B cell (primary cell): ENCODE data around the gene STX8. TPM values are rescaled to one million over a fixed set of nuclear protein-coding genes. Genes with fewer than 3 reads are reported as not detected.

Source experiments
- ATAC-seq: fragments of 200-7000 bp; cut with Tn5 transposase; one replicate; pipeline ENCODE4 v1.10.0; 2021; ENCODE audit warnings: low read depth, mild to moderate bottlenecking, moderate number of reproducible peaks, moderate library complexity
- CTCF ChIA-PET: fragments of 350-600 bp; sonication (Branson Sonifier 250); formaldehyde crosslinking; loops from one replicate; lab custom pipeline; 2021; ENCODE audit warnings: antibody characterized with exemption, inconsistent platforms; lab: Charles Lee
- POLR2A ChIA-PET: fragments of 350-600 bp; sonication (Branson Sonifier 250); formaldehyde crosslinking; loops from one replicate; lab custom pipeline; 2021; ENCODE audit warnings: antibody characterized with exemption; lab: Charles Lee
- DNase-seq: peaks from one replicate; pipeline ENCODE4 v3.0.0; 2013
- H2AFZ ChIP-seq: 2 replicates; pipeline ENCODE4 v1.6.1; 2012; ENCODE audit warnings: mild to moderate bottlenecking, low read depth, low read length; ENCODE audit not compliant: insufficient read depth, poor library complexity, severe bottlenecking
- H3K27ac ChIP-seq, 2 donors: 1 replicate in 1 of 2; 2 replicates in 1 of 2; pipeline ENCODE4 v1.5.1; 2012 to 2013; ENCODE audit warnings: low read length in 2 of 2, mild to moderate bottlenecking in 2 of 2, moderate library complexity in 1 of 2
- H3K27me3 ChIP-seq, 4 experiments: fragments of 200-600 bp in 1 of 4; sonication (generic) in 1 of 4; replicated peaks in 1 of 4; 1 replicate in 2 of 4; 2 replicates in 2 of 4; pipeline versions ENCODE4 v1.6.1 to v1.7.0; 2013 to 2016; ENCODE audit warnings: low read length in 3 of 4, mild to moderate bottlenecking in 2 of 4, mixed read lengths in 1 of 4, moderate library complexity in 1 of 4; ENCODE audit not compliant: insufficient read depth in 4 of 4, control insufficient read depth in 3 of 4; ENCODE audit errors: control extremely low read depth in 1 of 4
- H3K36me3 ChIP-seq, 2 experiments: replicated peaks in 1 of 2; 1 replicate in 1 of 2; 2 replicates in 1 of 2; pipeline versions ENCODE4 v1.6.1 to v1.7.1; 2013; ENCODE audit warnings: low read length in 1 of 2; ENCODE audit not compliant: insufficient read depth in 2 of 2, control insufficient read depth in 1 of 2; ENCODE audit errors: control extremely low read depth in 1 of 2, extremely low read depth in 1 of 2
- H3K4me1 ChIP-seq, 2 donors: fragments of 200-600 bp in 1 of 2; sonication (generic) in 1 of 2; 1 replicate in 1 of 2; 2 replicates in 1 of 2; pipeline versions ENCODE4 v1.5.1 to v1.6.1; 2013 to 2017; ENCODE audit warnings: low read length in 2 of 2; ENCODE audit not compliant: control insufficient read depth in 2 of 2, insufficient read depth in 2 of 2
- H3K4me2 ChIP-seq: replicated peaks from 2 replicates; pipeline ENCODE3; 2012; ENCODE audit warnings: mild to moderate bottlenecking, low read depth, low read length; ENCODE audit not compliant: poor library complexity, severe bottlenecking
- H3K4me3 ChIP-seq, 5 experiments: fragments of 200-600 bp in 1 of 5; sonication (generic) in 1 of 5; 1 replicate in 3 of 5; 2 replicates in 2 of 5; pipeline versions ENCODE4 v1.5.1 to v1.7.0; 2011 to 2016; ENCODE audit warnings: low read length in 4 of 5, mild to moderate bottlenecking in 4 of 5, low read depth in 2 of 5, control low read depth in 1 of 5, moderate library complexity in 1 of 5; ENCODE audit not compliant: insufficient read depth in 1 of 5; ENCODE audit errors: control extremely low read depth in 1 of 5, extremely low read depth in 1 of 5
- H3K79me2 ChIP-seq: fragments of 200-600 bp; sonication (generic); one replicate; pipeline ENCODE4 v1.6.0; 2016; ENCODE audit warnings: low read length; ENCODE audit not compliant: control insufficient read depth, insufficient read depth
- H3K9ac ChIP-seq: fragments of 200-600 bp; sonication (generic); 2 replicates; pipeline ENCODE4 v1.6.1; 2017; ENCODE audit warnings: mild to moderate bottlenecking, low read length, moderate library complexity
- H3K9me3 ChIP-seq, 3 donors: one replicate each; pipeline versions ENCODE4 v1.6.1 to v1.7.1; 2013; ENCODE audit warnings: low read length in 2 of 3; ENCODE audit not compliant: control insufficient read depth in 2 of 3, insufficient read depth in 1 of 3; ENCODE audit errors: control extremely low read depth in 1 of 3
- H4K20me1 ChIP-seq: 2 replicates; pipeline ENCODE4 v1.6.0; 2012; ENCODE audit warnings: mild to moderate bottlenecking, low read length; ENCODE audit not compliant: insufficient read depth, control insufficient read depth, poor library complexity, severe bottlenecking
- H3K27ac Mint-ChIP-seq: one replicate; pipeline ENCODE4 v1.8.0; 2021; ENCODE audit warnings: mixed read lengths
- H3K27me3 Mint-ChIP-seq: one replicate; pipeline ENCODE4 v1.8.0; 2021; ENCODE audit warnings: mixed read lengths
- H3K4me1 Mint-ChIP-seq: one replicate; pipeline ENCODE4 v1.8.0; 2021; ENCODE audit warnings: mixed read lengths
- H3K4me3 Mint-ChIP-seq: one replicate; pipeline ENCODE4 v1.8.0; 2021; ENCODE audit warnings: mixed read lengths
- H3K9me3 Mint-ChIP-seq: one replicate; pipeline ENCODE4 v1.8.0; 2022; ENCODE audit warnings: mixed read lengths; ENCODE audit not compliant: insufficient read depth
- CTCF ChIP-seq: fragments of 200-600 bp; IDR thresholded peaks from one replicate; pipeline ENCODE4 v1.8.0; 2022; ENCODE audit warnings: antibody characterized with exemption, mild to moderate bottlenecking
- EZH2 ChIP-seq: IDR thresholded peaks from 2 replicates; pipeline ENCODE4 v1.6.1; 2012; ENCODE audit warnings: borderline replicate concordance, low read depth, mild to moderate bottlenecking, moderate library complexity, low read length; ENCODE audit not compliant: insufficient read depth, poor library complexity, severe bottlenecking
- WGBS: methylation state at CpG from one replicate; pipeline ENCODE4 v1.1.5; 2013; ENCODE audit warnings: missing lambda C conversion rate; ENCODE audit not compliant: insufficient coverage; 5-methylcytosine and 5-hydroxymethylcytosine counted together
- intact Hi-C: fragments of 100-400 bp; cut with micrococcal nuclease; formaldehyde crosslinking; loops from one replicate; pipeline ENCODE4 v1.10.0; 2022
- polyA plus RNA-seq: library from polyadenylated mRNA; depleted of rRNA; stranded (reverse); fragments of >200 nt; gene quantifications from 2 replicates; pipeline ENCODE4 v1.2.3, GENCODE V29; 2012
- total RNA-seq, 2 donors: library from RNA; stranded (reverse); fragments of 120-200 nt in 1 of 2; gene quantifications; 1 replicate in 1 of 2; 2 replicates in 1 of 2; pipeline versions ENCODE4 v1.2.3 to v1.2.4, GENCODE V29; 2013 to 2022

The STX8 gene
- total and polyA plus RNA-seq, 2 donors (not counting 1 experiment from before 2014, with no cell fraction given) = 35.8 to 61.5 TPM

GRCh38 chr17:9431620-9432019, 144.0 kb downstream of the STX8 start:
- H3K4me1 ChIP-seq = peaks cover 3 to 15% of the 10 kb centered on the region in 2 donors
- ChIA-PET CTCF (no interaction called here), POLR2A (no interaction called here)
- DNase-seq = no peak
- no peak overlapping the region for H3K4me3 ChIP-seq
- Mint-ChIP-seq H3K4me1 (peaks cover 23% of the 10 kb centered on the region), H3K9me3 (no peaks in the 10 kb centered on the region), H3K27me3 (no peaks in the 10 kb centered on the region), H3K4me3 (no peak overlapping the region), H3K27ac (no peak overlapping the region)
- H3K36me3 ChIP-seq = no peaks in the 10 kb centered on the region
- no peak overlapping the region for H2AFZ ChIP-seq
- TF ChIP-seq CTCF (no peak), EZH2 (no peak)
- 87% methylated on average over 2 of the region's 2 CpGs for WGBS
- H3K4me2 ChIP-seq = no peak overlapping the region
- H3K79me2 ChIP-seq = no peaks in the 10 kb centered on the region
- H3K9me3 ChIP-seq = no peaks in the 10 kb centered on the region
- intact Hi-C loops = no loop called here
- no peaks in the 10 kb centered on the region for H3K27me3 ChIP-seq
- ATAC-seq = no peak
- H3K27ac ChIP-seq = no peak overlapping the region
- H3K9ac ChIP-seq = no peak overlapping the region
- H4K20me1 ChIP-seq = no peaks in the 10 kb centered on the region

GRCh38 chr17:9427465-9428315, 147.9 kb downstream of the STX8 start:
- Histone ChIP-seq H3K27ac (no peak overlapping the region), H3K9ac (no peak overlapping the region), H3K36me3 (peaks cover 0 to 4% of the 10 kb centered on the region in 2 experiments), H3K27me3 (no peaks in the 10 kb centered on the region), H3K4me3 (no peak overlapping the region), H3K9me3 (no peaks in the 10 kb centered on the region), H3K79me2 (no peaks in the 10 kb centered on the region), H2AFZ (no peak overlapping the region), H3K4me1 (peaks cover 0 to 2% of the 10 kb centered on the region in 2 donors), H3K4me2 (no peak overlapping the region), H4K20me1 (no peaks in the 10 kb centered on the region)
- Mint-ChIP-seq H3K27me3 (no peaks in the 10 kb centered on the region), H3K27ac (no peak overlapping the region), H3K4me1 (peaks cover 6% of the 10 kb centered on the region), H3K4me3 (no peak overlapping the region), H3K9me3 (no peaks in the 10 kb centered on the region)
- ATAC-seq (no peak), DNase-seq (no peak)
- intact Hi-C loops = no loop called here
- ChIA-PET CTCF (no interaction called here), POLR2A (no interaction called here)
- TF ChIP-seq CTCF (no peak), EZH2 (no peak)
- 94% methylated on average over 5 of the region's 11 CpGs for WGBS
